Adrenal gland (tissue), 12 donors: Measurements from ENCODE around the gene ADAMTS17. TPM values are rescaled to one million over a fixed set of nuclear protein-coding genes. Genes with fewer than 3 reads are reported as not detected.

Source experiments
- DNase-seq, 7 donors: peaks; one replicate each; pipeline ENCODE4 v3.0.0-alpha.2; 2019 to 2020
- H3K27ac ChIP-seq, 5 donors: fragments of 200-600 bp; sonication (generic) in 4 of 5; 1 replicate in 3 of 5; 2 replicates in 2 of 5; pipeline versions ENCODE4 v1.5.1 to v1.8.0; 2016 to 2020; ENCODE audit warnings: mild to moderate bottlenecking in 1 of 5
- H3K27me3 ChIP-seq: fragments of 200-600 bp; 2 replicates; pipeline ENCODE4 v1.8.0; 2021
- H3K36me3 ChIP-seq, 2 donors: fragments of 200-600 bp; replicated peaks in 1 of 2; 1 replicate in 1 of 2; 2 replicates in 1 of 2; pipeline versions ENCODE4 v1.5.1 to v1.8.0; 2018 to 2022
- H3K4me1 ChIP-seq, 2 donors: fragments of 200-600 bp; replicated peaks in 1 of 2; 1 replicate in 1 of 2; 2 replicates in 1 of 2; pipeline versions ENCODE4 v1.5.1 to v1.8.0; 2018 to 2021
- H3K4me3 ChIP-seq, 4 donors: fragments of 200-600 bp; sonication (generic) in 3 of 4; one replicate each; pipeline ENCODE4 v1.5.1; 2016 to 2018
- H3K9me3 ChIP-seq, 3 donors: fragments of 200-600 bp; sonication (generic) in 1 of 3; replicated peaks in 1 of 3; 1 replicate in 2 of 3; 2 replicates in 1 of 3; pipeline versions ENCODE4 v1.5.1 to v1.8.0; 2016 to 2021
- CTCF ChIP-seq, 6 experiments: fragments of 450-650 bp in 4 of 6; fragments of 200-600 bp in 2 of 6; sonication (generic) in 1 of 6; IDR thresholded peaks; 1 replicate in 5 of 6; 2 replicates in 1 of 6; pipeline versions ENCODE4 v1.5.1 to v1.8.0; 2016 to 2021; ENCODE audit warnings: antibody characterized with exemption in 6 of 6, mild to moderate bottlenecking in 2 of 6, moderate library complexity in 1 of 6
- POLR2A ChIP-seq, 2 donors: fragments of 450-650 bp; IDR thresholded peaks; one replicate each; pipeline ENCODE4 v1.6.1; 2017; ENCODE audit warnings: antibody characterized with exemption in 2 of 2, mild to moderate bottlenecking in 2 of 2, moderate library complexity in 1 of 2
- WGBS, 4 donors: extraction: QIAGEN DNeasy Blood & Tissue Kit in 2 of 4; methylation state at CpG; one replicate each; pipeline versions ENCODE4 v1.1.5 to v1.1.7; 2013 to 2017; 5-methylcytosine and 5-hydroxymethylcytosine counted together
- intact Hi-C, 2 donors: fragments of 100-400 bp; cut with DNase I; formaldehyde crosslinking; loops; one replicate each; pipeline versions ENCODE4 v1.14.1 to v1.15.0; 2022 to 2023
- polyA plus RNA-seq, 3 donors: library from polyadenylated mRNA; stranded (reverse); fragments of 200-250 nt in 2 of 3; fragments of 350-450 nt in 1 of 3; fragmentation: Illumina TruSeq in 1 of 3; extraction: RNeasy Lipid Tissue Mini Kit (QIAGEN cat#74804) in 1 of 3; gene quantifications; one replicate each; pipeline ENCODE4 v1.2.3, GENCODE V29; 2013 to 2014
- total RNA-seq, 9 donors: library from RNA; depleted of rRNA in 4 of 9; stranded (reverse); fragments of >200 nt in 4 of 9; fragments of 120-200 nt in 1 of 9; fragmentation: NEBNext Ultra II Directional in 1 of 9; extraction: Animal tissue kit (Norgen Biotek cat#: 25700) in 1 of 9; gene quantifications; one replicate each; pipeline versions ENCODE4 v1.1.0 to v1.2.4, GENCODE V29; 2013 to 2023
- donor health status: healthy with polysubstance abuse.
- donor health status: Bipolar disorder and iron deficiency.
- donor health status: DM: yes; HTN: yes; CAD: no.
- donor health status: DM: no; HTN: no; CAD: no.
- donor health status: DM: no; HTN: no; CAD: no.
- donor health status: DM: yes; HTN: yes; CAD: no.

Gene ADAMTS17
- total and polyA plus RNA-seq, 12 donors: 0.51 to 14.8 (median 2.9) TPM

DNA sequence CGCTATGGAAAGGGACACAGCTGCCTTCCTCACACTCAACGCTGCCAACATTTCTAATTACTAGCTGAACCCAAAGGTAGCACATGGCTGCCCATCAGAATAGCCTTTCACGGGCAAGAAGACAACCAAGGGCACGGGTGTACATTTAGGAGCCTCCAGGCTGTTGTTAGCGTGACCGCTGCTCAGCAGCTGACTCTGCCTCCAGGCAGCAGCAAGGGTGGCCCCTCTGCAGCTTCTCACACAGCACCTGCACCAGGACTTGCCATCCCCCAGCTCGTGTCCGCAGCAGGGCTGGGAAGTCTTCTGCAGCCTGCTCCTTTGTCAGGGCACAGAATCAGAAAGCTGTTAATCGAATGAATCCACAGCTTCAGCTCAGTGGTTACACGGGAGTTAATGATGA, 146.8 kb downstream of the ADAMTS17 start:
- H3K27me3 ChIP-seq: no peaks in the 10 kb centered on the region
- H3K9me3 ChIP-seq: no peaks in the 10 kb centered on the region
- no peak overlapping the region for H3K4me3 ChIP-seq
- TF ChIP-seq CTCF (IDR thresholded peaks at IDR 0.05): no peak
- no peak for TF ChIP-seq POLR2A (IDR thresholded peaks at IDR 0.05)
- no peak overlapping the region for H3K27ac ChIP-seq
- H3K36me3 ChIP-seq: no peaks in the 10 kb centered on the region
- WGBS, 4 donors: 90 to 96% (median 92%) methylated on average over 5 to 10 of the region's 10 CpGs
- intact Hi-C loops: no loop called here
- H3K4me1 ChIP-seq: no peaks in the 10 kb centered on the region
- DNase-seq: peak in 1 of 7 donors; percentile 46

GRCh38 chr15:100193277-100193860, 148.4 kb downstream of the ADAMTS17 start:
- Histone ChIP-seq H3K27ac (no peak overlapping the region), H3K9me3 (no peaks in the 10 kb centered on the region), H3K27me3 (no peaks in the 10 kb centered on the region), H3K36me3 (no peaks in the 10 kb centered on the region), H3K4me3 (no peak overlapping the region), H3K4me1 (no peaks in the 10 kb centered on the region)
- peak in 1 of 7 donors; percentile 36 for DNase-seq
- 94 to 97% (median 95%) methylated on average over 20 to 21 of the region's 21 CpGs for WGBS, 4 donors
- no peak for TF ChIP-seq CTCF (IDR thresholded peaks at IDR 0.05)
- no peak for TF ChIP-seq POLR2A (IDR thresholded peaks at IDR 0.05)
- intact Hi-C loops: no loop called here

- no peaks in the 10 kb centered on the region for H3K27me3 ChIP-seq
- WGBS, 4 donors: 90 to 93% (median 92%) methylated on average over 14 of the region's 14 CpGs
- no peaks in the 10 kb centered on the region for H3K4me1 ChIP-seq
- H3K9me3 ChIP-seq: no peaks in the 10 kb centered on the region
- TF ChIP-seq CTCF (IDR thresholded peaks at IDR 0.05) (no peak), POLR2A (IDR thresholded peaks at IDR 0.05) (no peak)
- H3K36me3 ChIP-seq: no peaks in the 10 kb centered on the region
- peak in 2 of 7 donors; percentile 9 to 44 for DNase-seq
- H3K27ac ChIP-seq: no peak overlapping the region
- H3K4me3 ChIP-seq: no peak overlapping the region
- intact Hi-C loops: no loop called here
Measured at GRCh38 chr15:100192097-100193080, 149.4 kb downstream of the ADAMTS17 start.

- Histone ChIP-seq H3K36me3 (no peaks in the 10 kb centered on the region), H3K9me3 (no peaks in the 10 kb centered on the region), H3K4me3 (no peak overlapping the region), H3K27me3 (no peaks in the 10 kb centered on the region), H3K4me1 (no peaks in the 10 kb centered on the region), H3K27ac (no peak overlapping the region)
- WGBS, 4 donors: 79 to 83% (median 81%) methylated on average over 8 of the region's 8 CpGs
- DNase-seq: peak in 1 of 7 donors; percentile 39
- intact Hi-C loops: no loop called here
- TF ChIP-seq CTCF (IDR thresholded peaks at IDR 0.05) (no peak), POLR2A (IDR thresholded peaks at IDR 0.05) (no peak)
Measured at GRCh38 chr15:100191161-100191560, 150.6 kb downstream of the ADAMTS17 start.
